HCT116 (cell line): Measurements from ENCODE around the gene CELF2. TPM values are rescaled to one million over a fixed set of nuclear protein-coding genes. Genes with fewer than 3 reads are reported as not detected.

Source experiments
- ATAC-seq: fragments of 200-7000 bp; cut with Tn5 transposase; 2 replicates; pipeline ENCODE4 v1.9.1; 2020; ENCODE audit warnings: mild to moderate bottlenecking, moderate library complexity
- BruUV-seq: library from RNA; stranded (reverse); fragments of 400-500 nt; replicated peaks from 2 replicates; lab custom pipeline; 2021; lab: Mats Ljungman, UMichigan
- CTCF ChIA-PET: fragments of 300-600 bp; sonication (Branson Sonifier 250); formaldehyde crosslinking; loops from one replicate; lab custom pipeline; 2021; ENCODE audit warnings: antibody characterized with exemption; lab: Charles Lee
- POLR2A ChIA-PET: fragments of 300-600, 350-600 bp; sonication (Branson Sonifier 250); formaldehyde crosslinking; loops from one replicate; lab custom pipeline; 2021; ENCODE audit warnings: antibody characterized with exemption; lab: Charles Lee
- RAD21 ChIA-PET, 2 experiments: fragments of 300-600 bp; sonication (Branson Sonifier 250); formaldehyde crosslinking; loops; one replicate each; lab custom pipeline; 2023; ENCODE audit warnings: low total read pairs in 2 of 2; ENCODE audit not compliant: uncharacterized antibody in 2 of 2, unreplicated experiment in 2 of 2, low non-redundant PET in 1 of 2; lab: Charles Lee
- DNase-seq: peaks from one replicate; pipeline ENCODE4 v3.0.0-alpha.2; 2010; ENCODE audit warnings: low read depth, low spot score
- H2AFZ ChIP-seq: fragments of 200-600 bp; shearing (Covaris generic), sonication (generic); 2 replicates; pipeline ENCODE4 v1.6.1; 2017; ENCODE audit warnings: low read depth, mixed run types, mixed read lengths, antibody characterized with exemption, low read length; ENCODE audit not compliant: poor library complexity, severe bottlenecking
- H3K27ac ChIP-seq: 2 replicates; pipeline ENCODE4 v1.5.1; 2012; ENCODE audit warnings: low read depth, low read length
- H3K27me3 ChIP-seq: fragments of 200-600 bp; sonication (generic); 2 replicates; pipeline ENCODE4 v1.6.1; 2016; ENCODE audit warnings: mixed run types, low read length, mixed read lengths; ENCODE audit not compliant: insufficient read depth
- H3K36me3 ChIP-seq, 2 experiments: fragments of 200-500 bp in 1 of 2; fragments of 200-600 bp in 1 of 2; sonication (Bioruptor generic) in 1 of 2; sonication (generic) in 1 of 2; 2 replicates each; pipeline versions ENCODE4 v1.5.1 to v1.6.1; 2014 to 2016; ENCODE audit warnings: low read length in 2 of 2, inconsistent platforms in 1 of 2, mixed read lengths in 1 of 2, mixed run types in 1 of 2; ENCODE audit not compliant: insufficient read depth in 2 of 2, control insufficient read depth in 1 of 2
- H3K4me1 ChIP-seq, 2 experiments: fragments of 200-600 bp in 1 of 2; sonication (generic) in 1 of 2; 2 replicates each; pipeline versions ENCODE4 v1.5.1 to v1.6.1; 2012 to 2017; ENCODE audit warnings: low read length in 2 of 2, inconsistent platforms in 1 of 2, mild to moderate bottlenecking in 1 of 2, mixed read lengths in 1 of 2, mixed run types in 1 of 2, moderate library complexity in 1 of 2; ENCODE audit not compliant: insufficient read depth in 2 of 2, control insufficient read depth in 1 of 2
- H3K4me2 ChIP-seq: fragments of 200-600 bp; sonication (generic); 2 replicates; pipeline ENCODE4 v1.6.1; 2017; ENCODE audit warnings: mixed run types, low read length, mixed read lengths
- H3K4me3 ChIP-seq, 2 experiments: fragments of 200-600 bp in 1 of 2; sonication (generic) in 1 of 2; replicated peaks in 1 of 2; 2 replicates each; pipeline ENCODE4 v1.5.1; 2011 to 2016; ENCODE audit warnings: low read length in 2 of 2, control low read depth in 1 of 2, low read depth in 1 of 2, mild to moderate bottlenecking in 1 of 2, mixed read lengths in 1 of 2, mixed run types in 1 of 2
- H3K79me2 ChIP-seq: fragments of 200-600 bp; sonication (generic); 2 replicates; pipeline ENCODE4 v1.6.1; 2017; ENCODE audit warnings: mild to moderate bottlenecking, mixed run types, low read length, moderate library complexity, mixed read lengths; ENCODE audit not compliant: insufficient read depth
- H3K9ac ChIP-seq: fragments of 200-600 bp; sonication (generic); 2 replicates; pipeline ENCODE4 v1.6.1; 2016; ENCODE audit warnings: low read length, mixed read lengths
- H3K9me2 ChIP-seq: fragments of 200-600 bp; sonication (generic), shearing (Covaris generic); 2 replicates; pipeline ENCODE4 v1.6.1; 2017; ENCODE audit warnings: mixed run types, mild to moderate bottlenecking, moderate library complexity; ENCODE audit not compliant: insufficient read depth
- H3K9me3 ChIP-seq, 2 experiments: fragments of 200-500 bp in 1 of 2; fragments of 200-600 bp in 1 of 2; sonication (Bioruptor generic) in 1 of 2; sonication (generic) in 1 of 2; 2 replicates each; pipeline ENCODE4 v1.6.1; 2014 to 2017; ENCODE audit warnings: low read length in 2 of 2, mixed read lengths in 2 of 2, inconsistent platforms in 1 of 2, low read depth in 1 of 2, mild to moderate bottlenecking in 1 of 2, mixed run types in 1 of 2, moderate library complexity in 1 of 2; ENCODE audit not compliant: control insufficient read depth in 1 of 2, insufficient read depth in 1 of 2
- H4K20me1 ChIP-seq: fragments of 200-600 bp; sonication (generic), shearing (Covaris generic); 2 replicates; pipeline ENCODE4 v1.6.1; 2017; ENCODE audit warnings: mixed run types, mild to moderate bottlenecking, moderate library complexity; ENCODE audit not compliant: insufficient read depth
- CBX3 ChIP-seq: IDR thresholded peaks from 2 replicates; pipeline ENCODE4 v1.6.1; 2012; ENCODE audit warnings: low read depth
- CEBPB ChIP-seq: IDR thresholded peaks from 2 replicates; pipeline ENCODE4 v1.6.1; 2012; ENCODE audit warnings: low read depth
- EGR1 ChIP-seq: IDR thresholded peaks from 2 replicates; pipeline ENCODE4 v1.6.1; 2012; ENCODE audit warnings: low read depth
- ELF1 ChIP-seq: IDR thresholded peaks from 2 replicates; pipeline ENCODE4 v1.6.1; 2012; ENCODE audit warnings: low read depth, borderline replicate concordance
- JUND ChIP-seq: IDR thresholded peaks from 2 replicates; pipeline ENCODE4 v1.6.1; 2012
- POLR2AphosphoS5 ChIP-seq: IDR thresholded peaks from 2 replicates; pipeline ENCODE4 v1.6.1; 2011; ENCODE audit warnings: mild to moderate bottlenecking, low read depth, low read length, moderate library complexity
- SP1 ChIP-seq: IDR thresholded peaks from 2 replicates; pipeline ENCODE4 v1.6.1; 2012; ENCODE audit warnings: low read depth
- TCF7L2 ChIP-seq: IDR thresholded peaks from 2 replicates; pipeline ENCODE4 v1.7.0; 2011; ENCODE audit warnings: borderline replicate concordance, inconsistent platforms; ENCODE audit not compliant: insufficient read depth, insufficient read length; ENCODE audit errors: extremely low read depth
- YY1 ChIP-seq: IDR thresholded peaks from 2 replicates; pipeline ENCODE4 v1.6.1; 2011; ENCODE audit warnings: low read length, low read depth, moderate library complexity, mild to moderate bottlenecking; ENCODE audit not compliant: insufficient replicate concordance; ENCODE audit errors: extremely low read depth
- intact Hi-C: fragments of 100-400 bp; cut with micrococcal nuclease; formaldehyde crosslinking; loops from 2 replicates; pipeline ENCODE4 v1.10.0; 2022
- total RNA-seq: library from RNA; stranded (reverse); gene quantifications from one replicate; pipeline ENCODE4 v1.2.1, GENCODE V29; 2021; ENCODE audit not compliant: unreplicated experiment
- TF ChIP-seq, protein P1 (sequence below): IDR thresholded peaks from 2 replicates; pipeline ENCODE4 v1.6.1; 2012
- TF ChIP-seq, protein P2 (sequence below): IDR thresholded peaks from 2 replicates; pipeline ENCODE4 v1.6.1; 2012; ENCODE audit warnings: low read depth
- TF ChIP-seq, protein P3 (sequence below): IDR thresholded peaks from 2 replicates; pipeline ENCODE4 v1.6.1; 2012

Gene CELF2
- total RNA-seq, 1 experiment from 2014 or later = 0.66 TPM

DNA sequence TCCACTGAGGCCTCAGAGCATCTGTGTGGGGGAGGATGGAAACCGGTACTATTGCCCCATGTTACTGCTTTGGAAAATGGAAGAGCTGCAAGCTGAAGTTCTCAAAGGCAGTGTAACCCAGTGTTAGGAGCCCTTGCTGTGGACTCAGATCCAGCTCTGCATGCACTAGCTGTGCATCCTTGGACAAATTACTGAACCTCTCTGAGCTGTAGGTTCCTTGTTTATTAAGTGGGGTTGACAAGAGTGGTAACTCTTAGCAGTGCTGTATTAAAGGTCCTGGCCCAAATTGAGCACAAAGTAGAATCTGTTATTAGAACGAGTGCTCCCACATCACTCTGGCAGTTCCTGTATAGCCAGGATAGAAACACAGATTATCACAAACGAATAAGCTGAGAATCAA lies 359.6 kb downstream of the CELF2 start:
- H3K79me2 ChIP-seq = no peaks in the 10 kb centered on the region
- no peaks in the 10 kb centered on the region for H3K9me3 ChIP-seq
- no peaks in the 10 kb centered on the region for H3K36me3 ChIP-seq
- BruUV-seq = no TSS peak
- RAD21 ChIA-PET = no interaction called here
- intact Hi-C loops = no loop called here
- TF ChIP-seq, protein P1, sequence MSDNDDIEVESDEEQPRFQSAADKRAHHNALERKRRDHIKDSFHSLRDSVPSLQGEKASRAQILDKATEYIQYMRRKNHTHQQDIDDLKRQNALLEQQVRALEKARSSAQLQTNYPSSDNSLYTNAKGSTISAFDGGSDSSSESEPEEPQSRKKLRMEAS = no peak
- TF ChIP-seq, protein P2, sequence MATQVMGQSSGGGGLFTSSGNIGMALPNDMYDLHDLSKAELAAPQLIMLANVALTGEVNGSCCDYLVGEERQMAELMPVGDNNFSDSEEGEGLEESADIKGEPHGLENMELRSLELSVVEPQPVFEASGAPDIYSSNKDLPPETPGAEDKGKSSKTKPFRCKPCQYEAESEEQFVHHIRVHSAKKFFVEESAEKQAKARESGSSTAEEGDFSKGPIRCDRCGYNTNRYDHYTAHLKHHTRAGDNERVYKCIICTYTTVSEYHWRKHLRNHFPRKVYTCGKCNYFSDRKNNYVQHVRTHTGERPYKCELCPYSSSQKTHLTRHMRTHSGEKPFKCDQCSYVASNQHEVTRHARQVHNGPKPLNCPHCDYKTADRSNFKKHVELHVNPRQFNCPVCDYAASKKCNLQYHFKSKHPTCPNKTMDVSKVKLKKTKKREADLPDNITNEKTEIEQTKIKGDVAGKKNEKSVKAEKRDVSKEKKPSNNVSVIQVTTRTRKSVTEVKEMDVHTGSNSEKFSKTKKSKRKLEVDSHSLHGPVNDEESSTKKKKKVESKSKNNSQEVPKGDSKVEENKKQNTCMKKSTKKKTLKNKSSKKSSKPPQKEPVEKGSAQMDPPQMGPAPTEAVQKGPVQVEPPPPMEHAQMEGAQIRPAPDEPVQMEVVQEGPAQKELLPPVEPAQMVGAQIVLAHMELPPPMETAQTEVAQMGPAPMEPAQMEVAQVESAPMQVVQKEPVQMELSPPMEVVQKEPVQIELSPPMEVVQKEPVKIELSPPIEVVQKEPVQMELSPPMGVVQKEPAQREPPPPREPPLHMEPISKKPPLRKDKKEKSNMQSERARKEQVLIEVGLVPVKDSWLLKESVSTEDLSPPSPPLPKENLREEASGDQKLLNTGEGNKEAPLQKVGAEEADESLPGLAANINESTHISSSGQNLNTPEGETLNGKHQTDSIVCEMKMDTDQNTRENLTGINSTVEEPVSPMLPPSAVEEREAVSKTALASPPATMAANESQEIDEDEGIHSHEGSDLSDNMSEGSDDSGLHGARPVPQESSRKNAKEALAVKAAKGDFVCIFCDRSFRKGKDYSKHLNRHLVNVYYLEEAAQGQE = no peak
- no peak for TF ChIP-seq SP1
- no peak for TF ChIP-seq TCF7L2
- TF ChIP-seq, protein P3, sequence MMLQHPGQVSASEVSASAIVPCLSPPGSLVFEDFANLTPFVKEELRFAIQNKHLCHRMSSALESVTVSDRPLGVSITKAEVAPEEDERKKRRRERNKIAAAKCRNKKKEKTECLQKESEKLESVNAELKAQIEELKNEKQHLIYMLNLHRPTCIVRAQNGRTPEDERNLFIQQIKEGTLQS = no peak
- no peak for TF ChIP-seq JUND
- TF ChIP-seq YY1 = no peak
- TF ChIP-seq CBX3 = no peak
- TF ChIP-seq CEBPB = no peak
- no peak for TF ChIP-seq POLR2AphosphoS5
- no peak for TF ChIP-seq ELF1
- no peak for TF ChIP-seq EGR1
- TF ChIP-seq, all 23 proteins: peak for 0
- Histone ChIP-seq H3K4me2 (no peak overlapping the region), H3K9ac (no peak overlapping the region), H4K20me1 (no peaks in the 10 kb centered on the region), H2AFZ (no peak overlapping the region), H3K4me1 (no peaks in the 10 kb centered on the region), H3K27me3 (0 out of 2 replicates have a peak, but pooled peaks cover 3% of the 10 kb centered on the region), H3K27ac (no peak overlapping the region), H3K4me3 (no peak overlapping the region), H3K9me2 (no peaks in the 10 kb centered on the region)
- ATAC-seq (no peak), DNase-seq (no peak)
- CTCF ChIA-PET = interaction anchor here (1.1 kb wide), 1 partner anchor 10 kb away, joined by 3 read pairs; no protein-coding TSS in a partner anchor
- POLR2A ChIA-PET = no interaction called here
